ENCODE measurements around the gene CCNB3.

CCNB3 gene

GRCh38 chrX:50375481-50376267, 171.1 kb downstream of the CCNB3 start:
- no peak for DNase-seq

- DNase-seq = no peak
These were observed 177.3 kb downstream of the CCNB3 start for GRCh38 chrX:50381729-50382415.

DNA sequence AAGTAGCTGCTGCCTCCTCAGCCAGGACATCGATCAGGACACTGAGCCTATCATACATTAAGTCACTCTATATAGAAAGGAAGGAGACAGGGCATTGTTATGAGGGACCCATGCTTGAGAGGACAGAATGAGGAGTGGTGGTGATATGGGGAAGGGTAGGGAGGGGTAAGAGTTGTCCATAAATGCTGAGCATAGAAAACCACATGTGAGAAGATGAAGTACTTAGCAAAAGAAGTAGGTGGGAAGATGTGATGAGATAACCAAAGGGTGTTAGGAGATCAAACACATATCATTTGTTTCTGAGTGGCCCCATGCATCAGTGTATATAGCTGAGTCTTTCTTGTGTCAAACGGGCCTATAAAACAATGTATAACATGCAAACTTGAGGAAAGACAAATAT, 182.0 kb downstream of the CCNB3 start:
- DNase-seq = no peak

- no peak for DNase-seq
These were observed 189.3 kb downstream of the CCNB3 start for GRCh38 chrX:50393902-50394301.

Data from inflammatory macrophage treated with lipopolysaccharide for 4 hours (primary cell).